Upper lobe of right lung (tissue), 1 donor: ENCODE data around the gene NETO2. TPM values are rescaled to one million over a fixed set of nuclear protein-coding genes. Genes with fewer than 3 reads are reported as not detected.

Source experiments
- ATAC-seq: fragments of 200-7000 bp; cut with Tn5 transposase; one replicate; pipeline ENCODE4 v1.9.1; 2020; ENCODE audit warnings: mild to moderate bottlenecking, moderate library complexity
- DNase-seq: peaks from one replicate; pipeline ENCODE4 v3.0.0-alpha.2; 2020
- H3K27ac ChIP-seq: fragments of 200-600 bp; one replicate; pipeline ENCODE4 v1.8.0; 2022
- H3K27me3 ChIP-seq: fragments of 200-600 bp; one replicate; pipeline ENCODE4 v1.8.0; 2022; ENCODE audit warnings: mild to moderate bottlenecking
- H3K36me3 ChIP-seq: fragments of 200-600 bp; one replicate; pipeline ENCODE4 v1.8.0; 2022
- H3K4me1 ChIP-seq: fragments of 200-600 bp; one replicate; pipeline ENCODE4 v1.8.0; 2022
- H3K4me3 ChIP-seq: fragments of 200-600 bp; one replicate; pipeline ENCODE4 v1.8.0; 2022; ENCODE audit warnings: mild to moderate bottlenecking
- H3K9me3 ChIP-seq: fragments of 200-600 bp; one replicate; pipeline ENCODE4 v1.8.0; 2022
- intact Hi-C: fragments of 100-400 bp; cut with DNase I; formaldehyde crosslinking; loops from one replicate; pipeline ENCODE4 v1.11.0; 2022
- total RNA-seq: library from RNA; stranded (reverse); fragmentation: NEBNext Ultra II Directional; extraction: Animal tissue kit (Norgen Biotek cat#: 25700); gene quantifications from one replicate; pipeline ENCODE4 v1.2.1, GENCODE V29; 2021
- TF ChIP-seq, protein P1 (sequence below): fragments of 200-600 bp; IDR thresholded peaks from one replicate; pipeline ENCODE4 v1.8.0; 2022; ENCODE audit warnings: antibody characterized with exemption
- donor health status: DM: no; HTN: yes; CAD: no; lungs with severe emphysema.

The NETO2 gene
- total RNA-seq, 1 donor from 2014 or later = 11.2 TPM

- H3K4me3 ChIP-seq = peak overlapping the region; percentile 49
- DNase-seq (no peak), ATAC-seq (no peak)
- no peak overlapping the region for H3K27ac ChIP-seq
- H3K27me3 ChIP-seq = peaks cover 7% of the 10 kb centered on the region
- intact Hi-C loops = loop anchor here (10.0 kb wide), 1 partner anchor 1020 kb away; no protein-coding TSS in a partner anchor
- H3K4me1 ChIP-seq = peaks cover 9% of the 10 kb centered on the region
- TF ChIP-seq, protein P1, sequence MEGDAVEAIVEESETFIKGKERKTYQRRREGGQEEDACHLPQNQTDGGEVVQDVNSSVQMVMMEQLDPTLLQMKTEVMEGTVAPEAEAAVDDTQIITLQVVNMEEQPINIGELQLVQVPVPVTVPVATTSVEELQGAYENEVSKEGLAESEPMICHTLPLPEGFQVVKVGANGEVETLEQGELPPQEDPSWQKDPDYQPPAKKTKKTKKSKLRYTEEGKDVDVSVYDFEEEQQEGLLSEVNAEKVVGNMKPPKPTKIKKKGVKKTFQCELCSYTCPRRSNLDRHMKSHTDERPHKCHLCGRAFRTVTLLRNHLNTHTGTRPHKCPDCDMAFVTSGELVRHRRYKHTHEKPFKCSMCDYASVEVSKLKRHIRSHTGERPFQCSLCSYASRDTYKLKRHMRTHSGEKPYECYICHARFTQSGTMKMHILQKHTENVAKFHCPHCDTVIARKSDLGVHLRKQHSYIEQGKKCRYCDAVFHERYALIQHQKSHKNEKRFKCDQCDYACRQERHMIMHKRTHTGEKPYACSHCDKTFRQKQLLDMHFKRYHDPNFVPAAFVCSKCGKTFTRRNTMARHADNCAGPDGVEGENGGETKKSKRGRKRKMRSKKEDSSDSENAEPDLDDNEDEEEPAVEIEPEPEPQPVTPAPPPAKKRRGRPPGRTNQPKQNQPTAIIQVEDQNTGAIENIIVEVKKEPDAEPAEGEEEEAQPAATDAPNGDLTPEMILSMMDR = no peak
- no peaks in the 10 kb centered on the region for H3K9me3 ChIP-seq
- no peaks in the 10 kb centered on the region for H3K36me3 ChIP-seq
Observed at GRCh38 chr16:47144559-47144877, 773 bp upstream of the NETO2 start.

- peak overlapping the region; percentile 56 for H3K4me3 ChIP-seq
- ATAC-seq = peak; percentile 89
Observed at GRCh38 chr16:47142821-47143676, 696 bp downstream of the NETO2 start.

DNA sequence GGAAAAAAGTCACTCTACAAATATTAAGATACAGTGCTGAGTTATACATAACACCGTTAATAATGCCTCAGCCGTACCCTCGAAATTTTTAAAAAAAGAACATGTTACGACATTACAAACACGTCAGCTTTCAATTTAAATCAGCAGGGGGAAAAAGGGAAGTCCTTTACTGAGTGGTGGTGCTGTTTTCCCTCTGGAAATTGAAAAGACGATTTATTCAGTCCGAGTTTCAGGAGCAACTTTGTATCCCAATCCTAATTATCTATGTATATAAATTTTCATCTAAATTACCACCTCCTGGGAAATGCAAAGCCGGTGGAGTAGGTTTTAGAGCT is 1.3 kb downstream of the NETO2 start:
- Histone ChIP-seq H3K4me3 (peak overlapping the region; percentile 56), H3K36me3 (no peaks in the 10 kb centered on the region), H3K9me3 (no peaks in the 10 kb centered on the region), H3K27me3 (peaks cover 7% of the 10 kb centered on the region), H3K4me1 (peaks cover 9% of the 10 kb centered on the region), H3K27ac (no peak overlapping the region)
- ATAC-seq (no peak), DNase-seq (no peak)
- intact Hi-C loops = loop anchor here (10.0 kb wide), 1 partner anchor 1022 kb away; no protein-coding TSS in a partner anchor
- TF ChIP-seq, protein P1 = no peak

More at GRCh38 chr16:47142821-47143676, 696 bp downstream of the NETO2 start:
- H3K27ac ChIP-seq = no peak overlapping the region
- peak; percentile 76 for DNase-seq
- no peaks in the 10 kb centered on the region for H3K9me3 ChIP-seq
- intact Hi-C loops = loop anchor here (10.0 kb wide), 1 partner anchor 1022 kb away; no protein-coding TSS in a partner anchor
- no peaks in the 10 kb centered on the region for H3K36me3 ChIP-seq
- TF ChIP-seq, protein P1 = peak; percentile 58
- H3K4me1 ChIP-seq = peaks cover 9% of the 10 kb centered on the region
- H3K27me3 ChIP-seq = peaks cover 7% of the 10 kb centered on the region

DNA sequence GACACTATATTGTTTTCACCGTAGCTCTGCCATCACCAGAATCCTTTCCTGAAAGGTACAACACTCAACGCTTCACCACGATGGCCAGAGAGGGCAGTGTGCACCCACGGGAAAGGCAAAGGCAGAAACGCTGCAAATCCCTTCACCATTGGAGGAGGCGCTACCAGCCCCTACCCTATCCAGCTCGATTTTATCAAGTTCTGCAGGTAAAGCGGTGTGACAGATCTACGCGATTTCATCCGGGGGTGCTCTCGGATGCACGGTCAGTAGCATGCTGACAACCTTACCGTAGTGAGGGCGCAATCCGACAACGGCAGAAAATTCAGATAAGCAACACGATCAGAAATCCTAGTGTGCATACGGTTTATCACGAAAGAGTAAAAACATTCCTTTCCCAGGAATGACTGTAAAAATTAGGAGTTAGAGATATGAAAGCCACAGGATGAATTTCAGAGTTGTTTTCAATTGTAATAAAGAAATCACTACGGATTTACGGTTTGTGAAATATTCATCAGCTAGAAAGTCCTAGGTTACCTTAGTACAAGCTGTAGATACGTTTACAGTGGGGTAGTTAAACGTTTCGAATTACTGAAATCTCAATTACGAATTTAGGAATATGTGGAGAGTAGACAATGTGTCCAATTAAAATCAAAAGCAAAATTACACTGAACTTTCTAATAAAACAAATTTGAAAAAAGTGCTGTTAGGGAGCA is 1.8 kb downstream of the NETO2 start:
- DNase-seq = peak; percentile 86
- Histone ChIP-seq H3K36me3 (no peaks in the 10 kb centered on the region), H3K9me3 (no peaks in the 10 kb centered on the region), H3K27ac (no peak overlapping the region), H3K4me3 (peak overlapping the region; percentile 56), H3K27me3 (peaks cover 7% of the 10 kb centered on the region), H3K4me1 (peaks cover 9% of the 10 kb centered on the region)
- intact Hi-C loops = loop anchor here (10.0 kb wide), 1 partner anchor 1023 kb away; no protein-coding TSS in a partner anchor
- TF ChIP-seq, protein P1 = peak; percentile 95
- peak; percentile 89 for ATAC-seq

DNA sequence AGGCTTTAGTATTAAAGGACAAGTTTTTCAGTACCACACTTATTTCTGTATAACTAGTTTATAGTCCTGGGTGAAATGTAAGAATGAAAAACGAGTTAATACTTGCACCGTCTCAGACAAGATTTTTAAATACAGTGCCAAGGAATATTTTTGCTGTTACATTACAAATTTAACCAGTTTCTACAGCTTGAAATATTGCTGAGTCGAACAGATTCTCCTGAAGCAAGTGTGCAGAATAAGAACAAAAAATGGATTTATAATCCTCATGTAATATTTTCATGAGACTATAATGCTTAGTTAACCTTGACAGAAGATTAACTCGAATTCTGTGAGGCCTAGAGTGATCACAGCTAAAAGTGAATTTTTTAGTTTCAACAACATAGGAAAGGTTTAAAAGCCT is 3.1 kb downstream of the NETO2 start:
- ATAC-seq (no peak), DNase-seq (no peak)
- no peak overlapping the region for H3K4me3 ChIP-seq
- H3K4me1 ChIP-seq = peaks cover 9% of the 10 kb centered on the region
- peaks cover 7% of the 10 kb centered on the region for H3K27me3 ChIP-seq
- H3K27ac ChIP-seq = no peak overlapping the region
- H3K36me3 ChIP-seq = no peaks in the 10 kb centered on the region
- H3K9me3 ChIP-seq = no peaks in the 10 kb centered on the region
- intact Hi-C loops = loop anchor here (10.0 kb wide), 1 partner anchor 1024 kb away; no protein-coding TSS in a partner anchor
- TF ChIP-seq, protein P1 = no peak
